ENCODE data around the gene FGF22.

DNA sequence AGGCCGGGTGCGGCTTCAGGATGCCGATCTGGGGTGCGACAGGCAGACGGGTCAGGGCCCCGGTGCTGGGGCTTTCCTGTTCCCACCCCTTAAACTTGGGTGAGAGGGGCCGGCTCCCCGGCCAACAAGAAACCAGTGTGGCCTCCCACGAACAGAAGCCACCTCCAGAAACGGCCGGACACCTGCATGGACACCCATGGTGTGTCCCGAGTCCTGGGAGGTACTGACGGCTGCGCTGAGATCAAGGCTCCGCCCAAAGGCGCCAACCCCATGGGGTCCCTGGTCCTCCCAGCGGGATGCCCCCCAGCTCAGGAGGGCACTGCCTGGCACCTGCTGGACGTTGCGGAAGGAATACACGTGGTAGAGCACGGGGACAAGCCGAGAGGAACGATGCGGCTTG, 17.9 kb upstream of the FGF22 start:
- TF ChIP-seq, protein P1, sequence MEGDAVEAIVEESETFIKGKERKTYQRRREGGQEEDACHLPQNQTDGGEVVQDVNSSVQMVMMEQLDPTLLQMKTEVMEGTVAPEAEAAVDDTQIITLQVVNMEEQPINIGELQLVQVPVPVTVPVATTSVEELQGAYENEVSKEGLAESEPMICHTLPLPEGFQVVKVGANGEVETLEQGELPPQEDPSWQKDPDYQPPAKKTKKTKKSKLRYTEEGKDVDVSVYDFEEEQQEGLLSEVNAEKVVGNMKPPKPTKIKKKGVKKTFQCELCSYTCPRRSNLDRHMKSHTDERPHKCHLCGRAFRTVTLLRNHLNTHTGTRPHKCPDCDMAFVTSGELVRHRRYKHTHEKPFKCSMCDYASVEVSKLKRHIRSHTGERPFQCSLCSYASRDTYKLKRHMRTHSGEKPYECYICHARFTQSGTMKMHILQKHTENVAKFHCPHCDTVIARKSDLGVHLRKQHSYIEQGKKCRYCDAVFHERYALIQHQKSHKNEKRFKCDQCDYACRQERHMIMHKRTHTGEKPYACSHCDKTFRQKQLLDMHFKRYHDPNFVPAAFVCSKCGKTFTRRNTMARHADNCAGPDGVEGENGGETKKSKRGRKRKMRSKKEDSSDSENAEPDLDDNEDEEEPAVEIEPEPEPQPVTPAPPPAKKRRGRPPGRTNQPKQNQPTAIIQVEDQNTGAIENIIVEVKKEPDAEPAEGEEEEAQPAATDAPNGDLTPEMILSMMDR (IDR thresholded peaks at IDR 0.05; ENCODE audit: low read depth, low read length) = no peak
- no peak for TF ChIP-seq POLR2A (IDR thresholded peaks at IDR 0.05; ENCODE audit: extremely low read depth, insufficient read length)
- TF ChIP-seq, protein P2, sequence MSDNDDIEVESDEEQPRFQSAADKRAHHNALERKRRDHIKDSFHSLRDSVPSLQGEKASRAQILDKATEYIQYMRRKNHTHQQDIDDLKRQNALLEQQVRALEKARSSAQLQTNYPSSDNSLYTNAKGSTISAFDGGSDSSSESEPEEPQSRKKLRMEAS (IDR thresholded peaks at IDR 0.05; ENCODE audit: low read depth, low read length) = no peak
- no peak for TF ChIP-seq MYC (IDR thresholded peaks at IDR 0.05; ENCODE audit: low read depth, low read length)

Data from NB4 (cell line).